Fibroblast of lung (primary cell): ENCODE results near the gene DOHH. TPM values are rescaled to one million over a fixed set of nuclear protein-coding genes. Genes with fewer than 3 reads are reported as not detected.

ENCODE experiments used
- DNase-seq, 2 donors: peaks; one replicate each; pipeline versions ENCODE4 v3.0.0 to v3.0.0-alpha.2; 2010; ENCODE audit warnings: low read depth in 2 of 2
- H2AFZ ChIP-seq: 2 replicates; pipeline ENCODE4 v1.5.1; 2012; ENCODE audit warnings: low read length, control low read depth, inconsistent platforms
- H3K27ac ChIP-seq: 2 replicates; pipeline ENCODE4 v1.5.1; 2011; ENCODE audit warnings: low read length, control low read depth; ENCODE audit not compliant: insufficient read depth
- H3K27me3 ChIP-seq: 2 replicates; pipeline ENCODE4 v1.5.1; 2011; ENCODE audit warnings: mild to moderate bottlenecking, low read length; ENCODE audit not compliant: control insufficient read depth, insufficient read depth
- H3K36me3 ChIP-seq: 2 replicates; pipeline ENCODE4 v1.5.1; 2011; ENCODE audit warnings: low read length; ENCODE audit not compliant: control insufficient read depth, insufficient read depth
- H3K4me1 ChIP-seq: 2 replicates; pipeline ENCODE4 v1.5.1; 2011; ENCODE audit warnings: low read length; ENCODE audit not compliant: control insufficient read depth, insufficient read depth; ENCODE audit errors: extremely low read depth
- H3K4me2 ChIP-seq: 2 replicates; pipeline ENCODE4 v1.5.1; 2011; ENCODE audit warnings: low read length, control low read depth; ENCODE audit not compliant: insufficient read depth; ENCODE audit errors: extremely low read depth
- H3K4me3 ChIP-seq, 4 experiments: fragments of 200-600 bp in 1 of 4; sonication (generic) in 1 of 4; replicated peaks in 1 of 4; 2 replicates each; pipeline ENCODE4 v1.5.1; 2011 to 2016; ENCODE audit warnings: low read length in 4 of 4, low read depth in 3 of 4, mild to moderate bottlenecking in 3 of 4, control low read depth in 2 of 4, inconsistent platforms in 1 of 4, mixed read lengths in 1 of 4; ENCODE audit not compliant: insufficient read depth in 1 of 4; ENCODE audit errors: control extremely low read depth in 1 of 4
- H3K79me2 ChIP-seq: 2 replicates; pipeline ENCODE4 v1.5.1; 2012; ENCODE audit warnings: mild to moderate bottlenecking, low read length, inconsistent platforms; ENCODE audit not compliant: control insufficient read depth, insufficient read depth
- H3K9ac ChIP-seq: 2 replicates; pipeline ENCODE4 v1.5.1; 2011; ENCODE audit warnings: mild to moderate bottlenecking, low read length, control low read depth; ENCODE audit not compliant: insufficient read depth
- H3K9me3 ChIP-seq: 2 replicates; pipeline ENCODE4 v1.5.1; 2012; ENCODE audit warnings: low read depth, low read length; ENCODE audit not compliant: control insufficient read depth, insufficient read depth
- H4K20me1 ChIP-seq: 2 replicates; pipeline ENCODE4 v1.5.1; 2011; ENCODE audit warnings: low read length; ENCODE audit not compliant: control insufficient read depth, insufficient read depth; ENCODE audit errors: extremely low read depth
- EZH2 ChIP-seq: IDR thresholded peaks from 2 replicates; pipeline ENCODE4 v1.5.1; 2012; ENCODE audit warnings: low read length, control low read depth, mild to moderate bottlenecking; ENCODE audit errors: missing control alignments
- polyA plus RNA-seq, 2 donors: library from polyadenylated mRNA; depleted of rRNA in 1 of 2; stranded (reverse) in 1 of 2; unstranded in 1 of 2; fragments of >200 nt; gene quantifications; 2 replicates each; pipeline ENCODE4 v1.2.1, GENCODE V29; 2011 to 2012; ENCODE audit warnings: missing spikeins in 1 of 2
- total RNA-seq: library from RNA; depleted of rRNA; stranded (reverse); fragments of >200 nt; gene quantifications from 2 replicates; pipeline ENCODE4 v1.2.1, GENCODE V29; 2014
- TF ChIP-seq, protein P1 (sequence below), 2 donors: IDR thresholded peaks in 1 of 2; conservative IDR thresholded peaks in 1 of 2; 1 replicate in 1 of 2; 2 replicates in 1 of 2; pipeline ENCODE4 v1.5.1; 2011 to 2012; ENCODE audit warnings: low read length in 2 of 2, control low read depth in 1 of 2, inconsistent platforms in 1 of 2, low read depth in 1 of 2, mild to moderate bottlenecking in 1 of 2

DOHH gene
- total and polyA plus RNA-seq, 2 donors (not counting 1 experiment from before 2014, with no cell fraction given), result 4.1 to 10.1 TPM

DNA sequence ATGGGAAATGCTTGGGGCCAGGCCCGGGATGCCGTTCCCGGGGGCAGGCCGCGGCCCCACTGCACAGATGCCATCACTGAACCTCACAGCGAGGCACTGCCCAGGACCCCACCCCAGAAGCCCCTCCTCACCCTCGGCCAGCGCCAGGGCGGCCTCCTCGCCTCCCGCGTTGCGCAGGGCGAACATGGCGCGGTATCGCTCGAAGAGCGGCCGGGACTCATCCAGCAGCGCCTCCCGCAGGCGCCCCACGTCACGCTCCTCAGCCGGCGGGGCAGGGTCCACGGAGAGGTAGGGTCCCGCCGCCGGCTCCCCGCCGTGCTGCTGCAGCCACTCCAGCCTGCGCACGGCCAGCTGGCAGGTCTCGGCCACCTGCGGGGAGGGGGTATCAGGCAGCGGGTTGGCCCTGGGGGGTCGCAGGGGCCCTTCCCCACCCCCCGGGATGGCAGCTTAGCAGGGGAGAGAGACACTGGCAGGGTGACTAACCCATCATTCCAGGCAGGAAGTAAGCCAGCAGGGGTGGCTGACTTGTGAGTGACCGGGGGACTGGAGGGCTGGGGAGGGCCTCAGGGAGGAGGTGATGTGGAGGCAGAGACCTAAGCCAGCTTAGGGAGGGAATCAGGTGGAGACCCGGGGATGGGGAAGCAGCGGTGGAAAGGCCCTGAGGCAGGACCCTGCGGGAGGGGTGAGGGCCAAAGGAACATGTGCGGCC is 8.2 kb downstream of the DOHH start:
- H3K4me2 ChIP-seq, result no peak overlapping the region
- H3K4me1 ChIP-seq, result no peaks in the 10 kb centered on the region
- peaks cover 17% of the 10 kb centered on the region for H3K36me3 ChIP-seq

DNA sequence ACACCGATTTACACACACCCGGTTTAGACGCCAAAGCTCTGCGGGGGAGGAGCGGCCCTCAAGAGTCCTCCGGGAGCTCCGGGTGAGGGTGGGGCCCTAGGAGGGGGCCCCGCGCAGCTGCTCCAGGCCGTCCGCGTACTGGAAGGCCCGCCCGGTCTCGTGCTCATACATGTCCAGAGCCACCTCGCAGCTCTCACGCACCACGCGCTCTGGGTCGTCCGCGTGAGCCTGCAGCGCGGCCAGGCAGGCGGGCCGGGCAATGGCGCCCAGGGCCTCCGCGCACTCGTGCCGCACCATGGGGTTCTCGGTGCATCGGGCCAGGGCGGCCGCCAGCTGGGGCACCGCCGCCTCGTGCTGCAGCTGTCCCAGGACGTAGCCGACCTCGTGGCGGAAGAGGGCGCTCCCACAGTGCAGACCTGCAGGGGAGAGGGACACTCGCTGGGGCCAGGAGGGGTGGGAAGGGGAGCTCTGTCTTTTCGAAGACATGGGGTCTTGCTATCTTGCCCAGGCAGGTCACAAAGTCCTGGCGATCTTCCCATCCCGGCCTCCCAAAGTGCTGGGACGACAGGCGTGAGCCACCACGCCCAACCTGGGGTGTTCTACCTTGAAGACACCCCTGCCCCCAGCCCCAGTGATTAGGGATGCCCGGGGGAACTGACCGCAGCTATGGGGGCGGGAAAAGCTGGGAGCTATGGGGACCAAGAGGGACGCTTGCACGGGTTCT is 8.9 kb downstream of the DOHH start:
- no peak overlapping the region for H3K4me3 ChIP-seq
- H3K4me2 ChIP-seq, result no peak overlapping the region
- DNase-seq, result no peak
- no peak overlapping the region for H3K27ac ChIP-seq
- no peaks in the 10 kb centered on the region for H3K4me1 ChIP-seq
- H2AFZ ChIP-seq, result no peak overlapping the region
- H4K20me1 ChIP-seq, result no peaks in the 10 kb centered on the region
- no peaks in the 10 kb centered on the region for H3K79me2 ChIP-seq
- H3K27me3 ChIP-seq, result no peaks in the 10 kb centered on the region
- peaks cover 16% of the 10 kb centered on the region for H3K36me3 ChIP-seq
- no peak for TF ChIP-seq EZH2
- no peak overlapping the region for H3K9ac ChIP-seq
- no peaks in the 10 kb centered on the region for H3K9me3 ChIP-seq

More for the DNA sequence above, 8.2 kb downstream of the DOHH start:
- peaks cover under 1% of the 10 kb centered on the region for H3K79me2 ChIP-seq
- H3K27me3 ChIP-seq, result no peaks in the 10 kb centered on the region
- H3K9me3 ChIP-seq, result no peaks in the 10 kb centered on the region
- H2AFZ ChIP-seq, result no peak overlapping the region
- no peak overlapping the region for H3K4me3 ChIP-seq
- no peak for TF ChIP-seq EZH2
- TF ChIP-seq, protein P1, sequence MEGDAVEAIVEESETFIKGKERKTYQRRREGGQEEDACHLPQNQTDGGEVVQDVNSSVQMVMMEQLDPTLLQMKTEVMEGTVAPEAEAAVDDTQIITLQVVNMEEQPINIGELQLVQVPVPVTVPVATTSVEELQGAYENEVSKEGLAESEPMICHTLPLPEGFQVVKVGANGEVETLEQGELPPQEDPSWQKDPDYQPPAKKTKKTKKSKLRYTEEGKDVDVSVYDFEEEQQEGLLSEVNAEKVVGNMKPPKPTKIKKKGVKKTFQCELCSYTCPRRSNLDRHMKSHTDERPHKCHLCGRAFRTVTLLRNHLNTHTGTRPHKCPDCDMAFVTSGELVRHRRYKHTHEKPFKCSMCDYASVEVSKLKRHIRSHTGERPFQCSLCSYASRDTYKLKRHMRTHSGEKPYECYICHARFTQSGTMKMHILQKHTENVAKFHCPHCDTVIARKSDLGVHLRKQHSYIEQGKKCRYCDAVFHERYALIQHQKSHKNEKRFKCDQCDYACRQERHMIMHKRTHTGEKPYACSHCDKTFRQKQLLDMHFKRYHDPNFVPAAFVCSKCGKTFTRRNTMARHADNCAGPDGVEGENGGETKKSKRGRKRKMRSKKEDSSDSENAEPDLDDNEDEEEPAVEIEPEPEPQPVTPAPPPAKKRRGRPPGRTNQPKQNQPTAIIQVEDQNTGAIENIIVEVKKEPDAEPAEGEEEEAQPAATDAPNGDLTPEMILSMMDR (conservative IDR thresholded peaks at IDR 0.05 in 1 of 2, IDR thresholded peaks at IDR 0.05 in 1 of 2; ENCODE audit: low read depth in 1 of 2, low read length in 2 of 2), result no peak
- no peaks in the 10 kb centered on the region for H4K20me1 ChIP-seq
- no peak for DNase-seq
- no peak overlapping the region for H3K9ac ChIP-seq
- H3K27ac ChIP-seq, result no peak overlapping the region

DNA sequence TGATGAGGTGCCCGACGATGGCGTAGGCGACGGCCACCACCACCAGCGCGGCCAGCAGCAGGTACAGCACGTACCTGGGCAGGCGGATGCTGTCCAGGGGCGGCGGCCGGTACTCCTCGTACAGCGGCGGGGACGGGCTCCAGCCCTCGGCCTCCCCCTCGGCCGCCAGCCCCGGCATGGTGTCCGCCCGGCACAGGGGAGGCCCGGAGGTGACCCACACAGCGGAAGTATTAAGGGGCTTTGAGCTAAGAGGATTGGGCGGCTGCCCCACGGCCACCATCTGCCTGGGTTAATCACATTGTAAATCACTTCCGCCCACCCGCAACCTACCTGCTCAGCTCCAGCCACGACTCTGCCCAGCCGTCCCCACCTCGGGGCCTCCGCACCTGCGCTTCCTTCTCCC is 17.2 kb downstream of the DOHH start, which contains the start of gene SMIM44:
Gene SMIM44 (minus strand): TSS at position 216 of the 403 bp plus-strand sequence. CDS start 38 bp downstream, at position 178.
- H3K4me1 ChIP-seq, result no peaks in the 10 kb centered on the region
- no peak within 1 kb of the TSS for H3K4me2 ChIP-seq
- TF ChIP-seq, protein P1 (conservative IDR thresholded peaks at IDR 0.05 in 1 of 2, IDR thresholded peaks at IDR 0.05 in 1 of 2; ENCODE audit: low read depth in 1 of 2, low read length in 2 of 2), result no peak
- no peak for TF ChIP-seq EZH2

More for the DNA sequence above, 17.2 kb downstream of the DOHH start, which contains the start of gene SMIM44:
- H3K27me3 ChIP-seq, result peaks cover 12% of the 10 kb centered on the region
- no peak within 1 kb of the TSS for H3K4me3 ChIP-seq
- H4K20me1 ChIP-seq, result no peaks in the 10 kb centered on the region
- H3K9me3 ChIP-seq, result no peaks in the 10 kb centered on the region
- no peaks in the 10 kb centered on the region for H3K79me2 ChIP-seq
- H2AFZ ChIP-seq, result no peak within 1 kb of the TSS
- DNase-seq, result no peak
- no peaks in the 10 kb centered on the region for H3K36me3 ChIP-seq
- H3K9ac ChIP-seq, result no peak within 1 kb of the TSS
- no peak within 1 kb of the TSS for H3K27ac ChIP-seq
